Measurements from ENCODE around the gene DNAJA3. TPM values are rescaled to one million over a fixed set of nuclear protein-coding genes. Genes with fewer than 3 reads are reported as not detected.
A peak's percentile ranks its signal among the peaks of the same experiment; 100 is the strongest.

DNAJA3 gene
- total and polyA plus RNA-seq, 9 of the 15 experiments (the other 6 are each of a cell fraction or from before 2014, with no cell fraction given), result 8.1 to 105 (median 79.0) TPM

DNA sequence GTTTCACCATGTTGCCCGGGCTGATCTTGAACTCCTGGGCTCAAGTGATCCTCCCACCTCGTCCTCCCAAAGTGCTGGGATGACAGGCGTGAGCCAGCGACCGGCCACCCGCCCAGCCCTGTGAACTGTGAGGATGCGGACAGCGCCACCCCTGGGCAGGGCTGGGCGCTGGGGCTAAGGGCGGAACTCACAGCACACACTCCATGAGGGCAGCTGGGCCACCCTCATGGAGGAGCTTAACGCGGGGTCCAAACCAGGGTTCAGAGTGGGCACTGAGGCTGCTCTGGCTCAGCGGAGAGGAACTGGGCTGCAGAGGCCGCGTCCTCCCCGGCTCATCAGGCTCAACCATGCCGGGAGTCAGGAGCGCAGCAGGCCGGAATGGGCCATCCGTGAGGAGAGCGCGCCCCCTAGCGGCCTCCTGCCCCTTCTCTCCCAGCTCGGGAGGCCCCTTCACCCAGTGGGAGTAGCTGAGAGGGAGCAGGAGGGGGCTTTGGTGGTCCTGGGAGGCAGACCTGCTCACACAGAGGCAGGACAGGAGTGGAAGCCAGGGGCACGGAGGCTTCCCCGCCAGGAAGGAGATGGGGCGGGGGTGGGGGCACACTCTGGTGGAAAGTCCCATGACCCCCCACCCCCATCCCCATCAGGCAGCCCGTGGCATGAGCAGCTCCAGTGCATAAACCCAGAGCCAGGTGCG, 23.1 kb upstream of the DNAJA3 start (continued):
- TF ChIP-seq, protein P1, sequence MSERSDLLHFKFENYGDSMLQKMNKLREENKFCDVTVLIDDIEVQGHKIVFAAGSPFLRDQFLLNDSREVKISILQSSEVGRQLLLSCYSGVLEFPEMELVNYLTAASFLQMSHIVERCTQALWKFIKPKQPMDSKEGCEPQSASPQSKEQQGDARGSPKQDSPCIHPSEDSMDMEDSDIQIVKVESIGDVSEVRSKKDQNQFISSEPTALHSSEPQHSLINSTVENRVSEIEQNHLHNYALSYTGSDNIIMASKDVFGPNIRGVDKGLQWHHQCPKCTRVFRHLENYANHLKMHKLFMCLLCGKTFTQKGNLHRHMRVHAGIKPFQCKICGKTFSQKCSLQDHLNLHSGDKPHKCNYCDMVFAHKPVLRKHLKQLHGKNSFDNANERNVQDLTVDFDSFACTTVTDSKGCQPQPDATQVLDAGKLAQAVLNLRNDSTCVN (CRISPR knock-in tag; IDR thresholded peaks at IDR 0.05), result no peak
- TF ChIP-seq TAL1 (IDR thresholded peaks at IDR 0.05), result no peak
- TF ChIP-seq ZNF23 (CRISPR knock-in tag; IDR thresholded peaks at IDR 0.05), result no peak
- TF ChIP-seq MCM3 (IDR thresholded peaks at IDR 0.05), result no peak
- TF ChIP-seq RUNX1 (IDR thresholded peaks at IDR 0.05; ENCODE audit: low read depth), result 0 out of 2 replicates have a peak, but pooled peaks have one; percentile 27
- TF ChIP-seq PTTG1 (tag; IDR thresholded peaks at IDR 0.05; ENCODE audit: low read depth), result no peak
- TF ChIP-seq NR2C2 (CRISPR knock-in tag; IDR thresholded peaks at IDR 0.05), result 0 out of 2 replicates have a peak, but pooled peaks have one; percentile 15
- no peak for TF ChIP-seq NR2C2 (tag; IDR thresholded peaks at IDR 0.05)
- TF ChIP-seq HLTF (IDR thresholded peaks at IDR 0.05), result no peak
- no peak for TF ChIP-seq ZNF165 (CRISPR knock-in tag; IDR thresholded peaks at IDR 0.05; ENCODE audit: borderline replicate concordance)
- TF ChIP-seq ADNP (tag; IDR thresholded peaks at IDR 0.05), result no peak
- no peak for TF ChIP-seq FOXJ2 (tag; IDR thresholded peaks at IDR 0.05)
- TF ChIP-seq NFIC (IDR thresholded peaks at IDR 0.05), result peak; percentile 10; the same call in 1 of the 2 replicates
- TF ChIP-seq, protein P2, sequence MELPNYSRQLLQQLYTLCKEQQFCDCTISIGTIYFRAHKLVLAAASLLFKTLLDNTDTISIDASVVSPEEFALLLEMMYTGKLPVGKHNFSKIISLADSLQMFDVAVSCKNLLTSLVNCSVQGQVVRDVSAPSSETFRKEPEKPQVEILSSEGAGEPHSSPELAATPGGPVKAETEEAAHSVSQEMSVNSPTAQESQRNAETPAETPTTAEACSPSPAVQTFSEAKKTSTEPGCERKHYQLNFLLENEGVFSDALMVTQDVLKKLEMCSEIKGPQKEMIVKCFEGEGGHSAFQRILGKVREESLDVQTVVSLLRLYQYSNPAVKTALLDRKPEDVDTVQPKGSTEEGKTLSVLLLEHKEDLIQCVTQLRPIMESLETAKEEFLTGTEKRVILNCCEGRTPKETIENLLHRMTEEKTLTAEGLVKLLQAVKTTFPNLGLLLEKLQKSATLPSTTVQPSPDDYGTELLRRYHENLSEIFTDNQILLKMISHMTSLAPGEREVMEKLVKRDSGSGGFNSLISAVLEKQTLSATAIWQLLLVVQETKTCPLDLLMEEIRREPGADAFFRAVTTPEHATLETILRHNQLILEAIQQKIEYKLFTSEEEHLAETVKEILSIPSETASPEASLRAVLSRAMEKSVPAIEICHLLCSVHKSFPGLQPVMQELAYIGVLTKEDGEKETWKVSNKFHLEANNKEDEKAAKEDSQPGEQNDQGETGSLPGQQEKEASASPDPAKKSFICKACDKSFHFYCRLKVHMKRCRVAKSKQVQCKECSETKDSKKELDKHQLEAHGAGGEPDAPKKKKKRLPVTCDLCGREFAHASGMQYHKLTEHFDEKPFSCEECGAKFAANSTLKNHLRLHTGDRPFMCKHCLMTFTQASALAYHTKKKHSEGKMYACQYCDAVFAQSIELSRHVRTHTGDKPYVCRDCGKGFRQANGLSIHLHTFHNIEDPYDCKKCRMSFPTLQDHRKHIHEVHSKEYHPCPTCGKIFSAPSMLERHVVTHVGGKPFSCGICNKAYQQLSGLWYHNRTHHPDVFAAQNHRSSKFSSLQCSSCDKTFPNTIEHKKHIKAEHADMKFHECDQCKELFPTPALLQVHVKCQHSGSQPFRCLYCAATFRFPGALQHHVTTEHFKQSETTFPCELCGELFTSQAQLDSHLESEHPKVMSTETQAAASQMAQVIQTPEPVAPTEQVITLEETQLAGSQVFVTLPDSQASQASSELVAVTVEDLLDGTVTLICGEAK (IDR thresholded peaks at IDR 0.05), result no peak
- TF ChIP-seq, protein P2 (CRISPR knock-in tag; IDR thresholded peaks at IDR 0.05), result no peak
- no peak for TF ChIP-seq CXXC5 (CRISPR knock-in tag; IDR thresholded peaks at IDR 0.05)
- TF ChIP-seq SRF (CRISPR knock-in tag; IDR thresholded peaks at IDR 0.05), result no peak
- TF ChIP-seq HDAC6 (IDR thresholded peaks at IDR 0.05; ENCODE audit: low read depth, low read length), result no peak
- no peak for TF ChIP-seq FOXM1 (IDR thresholded peaks at IDR 0.05; ENCODE audit: low read depth)
- TF ChIP-seq FOXM1 (CRISPR knock-in tag; IDR thresholded peaks at IDR 0.05; ENCODE audit: low read depth), result no peak
- TF ChIP-seq ZNF224 (CRISPR knock-in tag; IDR thresholded peaks at IDR 0.05), result no peak
- TF ChIP-seq DACH1 (IDR thresholded peaks at IDR 0.05; ENCODE audit: partially characterized antibody), result no peak
